Stimulated activated CD4-positive, alpha-beta T cell treated with anti-CD3 and anti-CD28 coated beads, Interleukin-4, amount 100 ng/mL, for 1 hour (primary cell): ENCODE data around the gene ARMC7.
A peak's percentile ranks its signal among the peaks of the same experiment; 100 is the strongest.
"Not testable (repeated sequence)": the region's sequence is repeated elsewhere in the genome, so short reads cannot be mapped to it uniquely, and the experiment has no call there.

Source experiments
- DNase-seq: peaks from one replicate; pipeline ENCODE4 v3.0.0-alpha.2; 2020

The ARMC7 gene

DNA sequence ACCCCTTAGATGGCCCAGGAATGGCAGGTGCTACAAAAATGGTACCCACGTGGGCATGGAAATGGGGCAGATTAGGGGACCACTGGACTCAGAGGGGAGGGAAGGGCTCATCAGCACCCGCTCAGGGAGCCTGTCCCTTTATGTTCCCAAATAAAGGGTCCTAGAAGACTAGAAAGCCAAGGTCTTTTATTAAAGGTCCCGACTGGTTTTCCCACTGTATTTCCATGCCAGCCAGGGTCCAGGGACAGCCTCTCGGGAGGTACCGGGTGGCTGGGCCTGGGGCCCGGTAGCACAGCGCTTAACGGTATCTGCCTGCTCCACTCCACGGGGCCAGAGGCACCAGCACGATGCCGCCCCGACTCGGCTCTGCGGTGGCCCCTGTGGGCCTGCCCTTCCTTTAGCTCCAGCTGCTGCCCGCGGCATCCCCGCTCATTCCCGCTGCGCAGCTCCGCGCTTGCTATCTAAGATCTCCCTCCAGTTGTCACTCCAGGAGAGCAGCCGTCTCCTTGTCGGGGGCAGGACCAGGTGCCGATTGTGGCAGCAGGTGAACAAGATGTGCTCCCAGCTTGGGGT lies 20.4 kb downstream of the ARMC7 start:
- DNase-seq = no peak

DNA sequence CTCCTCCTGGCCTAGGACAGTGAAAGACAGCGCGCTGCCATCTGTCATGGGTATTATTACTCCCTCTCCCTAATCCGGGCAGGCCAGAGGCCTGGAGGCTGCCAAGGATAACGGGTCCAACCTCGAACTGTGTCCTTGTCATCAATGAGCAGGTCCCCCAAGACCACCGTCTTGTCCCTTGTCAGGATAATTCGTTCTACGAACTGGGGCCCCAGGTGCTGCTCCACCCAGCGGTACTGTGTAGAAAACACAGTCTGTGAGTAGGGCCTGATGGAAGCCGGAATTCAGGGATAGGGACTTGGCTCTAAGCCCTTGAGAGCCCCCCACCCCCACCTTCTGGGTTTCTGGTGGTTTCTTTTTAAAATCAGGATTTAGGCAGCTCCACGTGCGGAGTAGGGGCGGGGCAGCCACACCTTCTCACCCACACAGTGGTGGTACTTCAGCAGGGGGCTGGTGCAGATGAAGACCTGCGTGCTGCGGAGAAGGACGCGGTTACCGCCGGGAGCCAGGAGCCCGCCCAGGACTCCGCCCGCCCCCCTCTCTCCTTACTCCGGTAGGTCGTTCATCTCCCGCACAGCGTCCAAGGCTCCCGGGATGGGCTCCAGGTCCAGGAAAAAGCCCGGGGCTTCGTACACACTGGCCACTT lies 21.0 kb downstream of the ARMC7 start:
- DNase-seq = peak; percentile 57

DNA sequence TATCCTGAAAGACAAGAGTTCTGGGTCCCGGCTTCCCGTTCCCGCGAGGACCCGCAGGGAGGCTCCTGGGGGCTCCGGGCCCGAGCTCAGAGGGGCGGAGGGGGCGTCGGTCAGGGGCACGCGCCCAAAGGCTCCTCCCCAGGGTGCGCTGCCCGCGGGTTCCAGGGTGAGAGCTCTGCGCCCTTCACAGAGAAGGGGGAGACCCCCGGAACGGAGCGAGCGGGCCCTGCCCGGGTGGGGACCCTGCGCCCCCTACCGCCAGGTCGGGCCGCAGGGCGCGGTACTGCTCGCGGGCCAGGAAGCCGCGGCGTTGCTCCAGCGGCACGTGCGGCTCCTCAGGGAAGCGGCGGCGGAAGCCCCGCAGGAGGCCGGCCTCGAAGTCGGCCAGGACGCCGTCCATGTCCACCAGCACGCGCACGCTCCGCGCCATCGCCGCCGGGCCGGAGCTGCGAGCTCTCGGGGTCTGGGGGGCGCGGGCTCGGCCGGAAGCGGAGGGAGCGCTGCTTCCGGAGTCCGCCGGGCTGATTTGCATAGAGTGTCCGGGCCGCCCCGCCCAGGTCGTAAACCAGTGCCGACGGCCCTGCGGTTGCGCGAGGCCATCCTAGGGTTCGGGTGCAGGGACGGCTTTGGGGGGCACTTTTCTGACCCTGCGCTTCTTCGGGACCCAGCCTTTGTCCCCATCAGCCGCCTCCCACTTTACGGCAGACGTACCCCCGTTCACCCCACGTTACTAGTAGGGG lies 21.7 kb downstream of the ARMC7 start, which contains the start of gene NT5C:
Gene NT5C, minus strand, starts transcription at position 465 of the 740 bp plus-strand sequence. Its CDS starts 35 bp downstream, at position 430.
- peak; percentile 71 for DNase-seq

DNA sequence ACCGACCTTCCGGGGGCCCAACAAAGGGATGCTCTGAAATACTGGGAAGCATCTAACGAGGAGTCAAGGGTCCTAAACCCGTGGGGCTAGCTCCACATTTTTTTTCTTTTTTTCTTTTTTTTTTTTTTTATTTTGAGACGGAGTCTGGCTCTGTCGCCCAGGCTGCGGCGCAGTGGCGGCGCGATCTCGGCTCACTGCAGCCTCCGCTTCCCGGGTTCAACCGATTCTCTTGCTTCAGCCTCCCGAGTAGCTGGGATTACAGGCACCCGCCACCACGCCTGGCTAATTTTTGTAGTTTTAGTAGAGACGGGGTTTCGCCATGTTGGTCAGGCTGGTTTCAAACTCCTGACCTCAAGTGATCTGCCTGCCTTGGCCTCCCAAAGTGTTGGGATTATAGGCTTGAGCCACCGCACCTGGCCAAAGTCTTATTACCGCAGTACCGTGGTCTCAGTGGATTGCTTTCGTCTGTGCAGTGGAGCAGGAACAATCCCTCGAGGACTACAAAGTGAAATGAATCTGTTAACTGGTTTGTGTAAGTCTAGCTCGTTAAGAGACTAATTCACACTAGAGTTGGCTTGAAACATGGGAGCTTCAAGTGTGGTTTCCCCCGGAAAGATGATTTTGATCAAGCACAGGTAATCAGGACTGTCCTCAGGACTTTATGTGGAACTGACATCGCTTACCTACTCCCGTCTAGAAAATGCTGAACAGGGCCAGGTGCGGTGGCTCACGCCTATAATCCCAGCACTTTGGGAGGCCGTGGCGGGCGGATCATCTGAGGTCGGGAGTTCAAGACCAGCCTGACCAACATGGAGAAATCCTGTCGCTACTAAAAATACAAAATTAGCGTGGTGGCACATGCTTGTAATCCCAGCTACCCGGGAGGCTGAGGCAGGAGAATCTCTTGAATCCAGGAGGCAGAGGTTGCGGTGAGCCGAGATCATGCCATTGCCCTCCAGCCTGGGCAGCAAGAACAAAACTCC lies 22.5 kb downstream of the ARMC7 start:
- not testable (repeated sequence) for DNase-seq

DNA sequence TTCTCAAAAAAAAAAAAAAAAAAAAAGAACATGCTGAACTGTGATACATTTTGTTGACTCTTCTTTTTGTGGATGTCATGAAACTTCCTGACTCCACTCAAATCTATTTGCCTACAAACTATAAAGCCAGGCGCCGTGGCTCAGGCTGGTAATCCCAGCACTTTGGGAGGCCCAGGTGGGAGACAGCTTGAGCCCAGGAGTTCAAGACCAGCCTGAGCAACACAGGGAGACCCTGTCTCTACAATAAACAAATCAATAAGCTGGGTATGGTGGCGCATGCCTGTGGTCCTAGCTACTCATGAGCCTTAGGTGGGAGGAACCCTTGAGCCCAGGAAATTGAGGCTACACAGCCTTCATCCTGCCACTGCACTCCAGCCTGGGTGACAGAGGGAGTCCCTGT lies 23.2 kb downstream of the ARMC7 start:
- DNase-seq = no peak

DNA sequence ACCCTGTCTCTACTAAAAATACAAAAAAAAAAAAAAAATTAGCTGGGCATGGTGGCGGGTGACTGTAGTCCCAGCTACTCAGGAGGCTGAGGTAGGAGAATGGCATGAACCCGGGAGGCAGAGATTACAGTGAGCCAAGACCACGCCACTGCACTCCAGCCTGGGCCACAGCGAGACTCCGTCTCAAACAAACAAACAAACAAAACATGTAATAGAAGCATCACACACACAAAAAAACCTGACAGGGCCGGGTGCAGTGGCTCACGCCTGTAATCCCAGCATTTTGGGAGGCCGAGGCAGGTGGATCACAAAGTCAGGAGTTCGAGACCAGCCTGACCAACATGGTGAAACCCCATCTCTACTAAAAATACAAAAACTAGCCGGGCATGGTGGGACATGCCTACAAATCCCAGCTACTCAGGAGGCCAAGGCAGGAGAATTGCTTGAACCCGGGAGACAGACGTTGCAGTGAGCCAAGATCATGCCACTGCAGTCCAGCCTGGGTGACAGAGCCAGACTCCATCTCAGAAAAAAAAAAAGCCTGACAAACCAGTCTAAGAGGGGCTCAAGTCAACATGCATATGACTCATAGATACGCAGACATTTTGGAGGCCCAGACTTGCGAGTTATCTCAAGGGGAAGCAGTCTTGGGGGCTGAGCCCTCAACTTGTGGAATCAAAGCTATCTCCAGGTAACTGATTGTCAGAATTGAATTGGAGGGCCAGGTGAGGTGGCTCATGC lies 24.0 kb downstream of the ARMC7 start:
- DNase-seq = not testable (repeated sequence)

DNA sequence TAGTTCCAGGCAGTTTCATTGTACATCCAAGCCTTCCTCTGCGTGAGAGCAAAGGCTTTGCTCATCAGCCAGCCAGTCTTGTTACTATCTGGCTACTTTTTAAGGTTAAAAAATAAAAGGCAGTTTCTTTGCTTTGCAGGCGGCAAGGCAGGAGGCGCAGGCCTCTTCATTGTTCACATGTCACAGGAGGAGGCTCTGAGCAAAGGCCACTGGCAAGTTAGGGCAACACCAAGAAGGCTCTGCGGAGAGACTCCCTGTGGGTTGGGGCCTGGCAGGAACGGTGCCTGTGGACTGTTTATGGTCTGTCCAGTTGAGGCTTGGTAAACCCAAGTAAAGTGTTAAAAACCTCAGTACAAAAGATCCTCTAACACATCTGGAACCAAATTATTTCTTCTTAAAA lies 25.7 kb downstream of the ARMC7 start:
- DNase-seq = no peak

DNA sequence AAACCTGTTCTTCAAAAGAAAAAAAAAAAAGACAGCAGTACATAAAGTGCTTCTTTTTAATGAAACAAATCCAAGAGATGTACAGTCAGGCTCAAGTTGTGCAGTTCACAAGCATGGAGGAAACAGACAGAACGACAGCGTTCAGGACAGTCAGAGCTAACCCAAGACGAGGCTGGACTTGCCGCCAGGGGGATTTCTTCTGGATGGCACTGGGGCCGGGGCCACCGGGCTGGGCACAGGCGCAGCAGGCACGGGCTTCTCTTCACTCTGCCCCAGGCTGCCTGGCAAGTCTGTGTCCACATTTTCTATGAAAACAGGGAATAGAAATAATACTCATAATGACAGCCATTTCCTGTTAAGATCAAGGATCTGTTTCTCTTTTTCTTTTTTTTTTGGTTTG lies 26.2 kb downstream of the ARMC7 start:
- DNase-seq = no peak

DNA sequence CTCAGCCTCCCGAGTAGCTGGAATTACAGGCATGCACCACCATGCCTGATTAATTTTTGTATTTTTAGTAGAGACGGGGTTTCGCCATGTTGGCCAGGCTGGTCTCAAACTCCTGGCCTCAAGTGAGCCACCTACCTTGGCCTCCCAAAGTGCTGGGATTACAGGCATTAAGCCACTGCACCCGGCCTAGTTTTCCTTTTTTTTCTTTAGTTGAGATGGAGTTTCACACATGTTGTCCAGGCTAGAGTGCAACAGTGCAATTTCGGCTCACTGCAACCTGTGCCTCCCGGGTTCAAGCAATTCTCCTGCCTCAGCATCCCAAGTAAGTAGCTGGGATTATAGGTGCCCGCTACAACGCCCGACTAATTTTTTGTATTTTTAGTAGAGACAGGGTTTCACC lies 28.0 kb downstream of the ARMC7 start:
- DNase-seq = not testable (repeated sequence)

DNA sequence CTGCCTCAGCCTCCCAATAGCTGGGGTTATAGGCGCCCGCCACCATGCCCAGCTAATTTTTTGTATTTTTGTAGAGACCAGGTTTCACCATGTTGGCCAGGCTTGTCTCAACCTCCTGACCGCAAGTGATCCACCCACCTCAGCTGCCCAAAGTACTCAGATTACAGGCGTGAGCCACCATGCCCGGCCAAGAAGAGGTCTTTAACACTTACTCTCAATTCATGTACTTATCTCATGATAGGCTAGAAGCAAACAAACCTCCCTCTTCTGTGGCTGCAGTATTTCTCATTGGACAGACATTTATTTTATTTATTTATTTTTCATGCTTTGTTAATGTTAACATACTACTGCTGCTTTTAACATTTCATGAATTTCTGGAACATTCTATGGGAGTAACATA lies 28.8 kb downstream of the ARMC7 start:
- no peak for DNase-seq

DNA sequence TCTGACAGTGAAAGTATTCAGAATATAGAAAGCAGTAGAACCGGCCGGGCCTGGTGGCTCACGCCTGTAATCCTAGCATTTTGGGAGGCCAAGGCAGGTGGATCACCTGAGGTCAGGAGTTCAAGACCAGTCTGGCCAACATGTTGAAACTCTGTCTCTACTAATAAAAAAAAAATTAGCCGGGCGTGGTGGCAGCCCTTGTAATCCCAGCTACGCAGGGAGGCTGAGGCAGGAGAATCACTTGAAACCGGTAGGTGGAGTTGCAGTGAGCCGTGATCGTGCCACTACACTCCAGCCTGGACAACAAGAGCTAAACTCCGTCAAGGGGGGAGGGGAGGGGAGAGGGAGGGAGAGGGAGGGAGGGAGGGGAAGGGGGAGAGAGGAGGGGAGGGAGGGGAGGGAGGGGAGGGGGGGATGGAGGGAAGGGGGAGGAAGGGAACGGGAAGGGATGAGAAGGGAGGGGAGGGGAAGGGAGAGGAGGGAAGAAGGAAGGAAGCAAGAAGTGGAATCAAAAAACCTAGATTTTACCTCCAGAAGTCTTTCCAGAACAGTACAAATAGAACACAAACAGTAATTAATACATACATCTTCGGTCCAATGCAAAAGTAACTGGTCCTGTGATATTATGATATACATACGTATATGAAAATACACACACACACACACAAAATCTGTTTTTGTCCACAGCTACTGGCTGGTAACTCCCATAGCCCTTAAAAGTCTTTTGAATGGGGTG lies 32.6 kb downstream of the ARMC7 start:
- DNase-seq = no peak

DNA sequence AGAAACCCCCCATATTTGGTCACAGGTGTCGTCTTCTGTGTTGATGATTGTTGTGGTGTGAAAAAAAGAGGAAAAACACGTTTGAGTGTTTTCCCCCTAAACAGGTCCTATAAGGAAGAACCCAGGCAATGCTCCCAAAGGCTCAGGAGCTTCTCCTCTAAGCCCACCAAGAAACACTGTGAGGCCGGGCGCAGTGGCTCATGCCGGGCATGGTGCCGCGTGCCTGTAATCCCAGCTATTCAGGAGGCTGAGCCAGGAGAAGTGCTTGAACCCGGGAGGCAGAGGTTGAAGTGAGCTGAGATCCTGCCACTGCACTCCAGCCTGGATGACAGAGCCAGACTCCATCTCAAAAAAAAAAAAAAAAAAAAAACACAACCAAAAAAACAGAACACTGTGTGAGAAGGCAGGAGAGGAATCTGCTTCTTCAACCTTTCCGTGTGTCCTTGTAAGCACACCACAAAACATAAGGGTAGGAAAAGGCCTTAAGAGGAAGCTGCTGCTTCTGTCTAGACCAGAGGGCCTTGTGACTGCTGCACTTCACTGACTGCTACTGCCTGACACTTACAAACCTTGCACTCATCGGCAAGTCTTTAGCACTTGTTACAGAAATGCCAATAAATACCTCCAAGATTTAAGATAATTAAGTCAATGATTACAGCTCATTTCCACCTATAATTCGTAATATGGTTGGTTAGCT lies 35.2 kb downstream of the ARMC7 start:
- no peak for DNase-seq

DNA sequence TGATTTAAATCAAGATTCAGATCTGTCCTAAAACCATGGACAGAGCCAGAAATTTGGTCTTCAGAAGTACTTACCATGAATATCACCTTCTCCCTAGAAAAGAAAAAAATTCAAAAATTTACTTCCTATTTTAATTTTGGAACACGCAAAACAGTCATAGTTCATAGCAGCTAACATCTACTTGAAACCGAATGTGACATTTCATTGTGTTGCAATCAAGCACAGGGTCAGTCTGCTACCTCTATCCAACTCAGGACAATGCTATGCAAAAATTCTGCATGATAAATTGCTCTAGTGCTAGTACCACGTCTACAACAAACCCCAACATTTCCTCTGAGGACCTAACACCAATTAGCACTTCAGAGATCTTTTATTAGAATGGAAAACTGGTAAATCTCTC lies 36.8 kb downstream of the ARMC7 start:
- no peak for DNase-seq

DNA sequence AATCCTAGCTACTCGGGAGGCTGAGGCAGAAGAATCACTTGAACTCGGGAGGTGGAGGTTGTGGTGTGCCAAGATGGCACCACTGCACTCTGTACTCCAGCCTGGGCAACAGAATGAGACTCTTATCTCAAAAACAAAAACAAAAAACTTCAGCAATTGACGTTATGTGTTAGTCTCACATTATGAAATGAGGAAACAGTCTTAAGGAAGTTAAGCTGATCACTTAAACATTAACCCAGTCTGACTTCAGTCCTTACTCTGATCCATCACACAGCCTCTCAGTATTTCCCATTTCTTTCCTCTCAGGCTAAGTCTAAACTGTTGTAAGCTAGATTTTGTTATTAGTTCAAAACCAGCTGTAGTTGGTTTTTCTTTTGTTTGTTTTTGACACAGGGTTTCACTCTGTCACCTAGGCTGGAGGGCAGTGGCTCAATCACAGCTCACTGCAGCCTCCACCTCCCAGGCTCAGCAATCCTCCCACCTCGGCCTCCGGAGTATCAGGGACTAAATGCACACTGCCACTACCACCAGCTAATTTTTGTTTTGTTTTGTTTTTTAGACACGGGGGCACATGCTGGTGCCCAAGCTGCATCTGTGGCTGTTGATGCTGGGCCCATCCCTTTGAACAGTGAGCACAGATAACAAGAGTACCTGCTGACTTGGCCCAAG lies 38.2 kb downstream of the ARMC7 start:
- no peak for DNase-seq

DNA sequence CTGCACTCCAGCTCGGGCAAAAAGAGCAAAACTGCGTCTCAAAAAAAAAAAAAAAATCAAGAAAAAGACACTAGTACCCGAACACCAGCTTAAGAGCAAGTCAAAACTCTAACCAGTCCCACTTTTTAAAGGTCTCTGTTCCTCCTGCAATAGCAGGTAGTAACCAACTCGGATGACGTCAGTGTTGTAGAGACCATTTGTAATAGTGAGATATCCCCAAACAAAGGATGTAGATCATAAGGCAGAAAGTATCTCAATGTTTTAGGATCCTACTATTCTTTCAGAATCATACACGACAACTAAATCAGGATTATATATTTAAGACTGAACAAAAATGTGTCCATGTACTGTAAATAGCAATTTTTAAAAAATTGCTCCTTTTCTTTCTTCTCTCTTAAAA lies 42.2 kb downstream of the ARMC7 start:
- no peak for DNase-seq

DNA sequence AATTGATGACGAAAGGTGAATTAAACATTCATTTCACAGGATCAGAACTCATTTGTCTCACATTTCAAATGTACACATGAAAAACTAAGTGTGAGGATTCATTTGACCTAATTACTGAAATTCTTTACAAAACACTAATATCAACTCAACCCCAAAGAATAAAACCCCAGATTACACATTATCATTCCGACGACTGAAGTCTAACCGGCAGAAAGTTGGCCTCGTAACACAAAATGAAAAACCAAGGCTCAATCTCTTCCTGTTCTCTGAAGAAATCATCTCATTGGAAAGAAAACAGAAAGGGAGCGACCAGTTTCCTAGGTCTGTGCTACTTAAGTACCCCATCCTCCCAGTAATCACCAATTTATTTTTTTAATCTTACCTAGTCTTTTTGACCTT lies 42.8 kb downstream of the ARMC7 start:
- no peak for DNase-seq

DNA sequence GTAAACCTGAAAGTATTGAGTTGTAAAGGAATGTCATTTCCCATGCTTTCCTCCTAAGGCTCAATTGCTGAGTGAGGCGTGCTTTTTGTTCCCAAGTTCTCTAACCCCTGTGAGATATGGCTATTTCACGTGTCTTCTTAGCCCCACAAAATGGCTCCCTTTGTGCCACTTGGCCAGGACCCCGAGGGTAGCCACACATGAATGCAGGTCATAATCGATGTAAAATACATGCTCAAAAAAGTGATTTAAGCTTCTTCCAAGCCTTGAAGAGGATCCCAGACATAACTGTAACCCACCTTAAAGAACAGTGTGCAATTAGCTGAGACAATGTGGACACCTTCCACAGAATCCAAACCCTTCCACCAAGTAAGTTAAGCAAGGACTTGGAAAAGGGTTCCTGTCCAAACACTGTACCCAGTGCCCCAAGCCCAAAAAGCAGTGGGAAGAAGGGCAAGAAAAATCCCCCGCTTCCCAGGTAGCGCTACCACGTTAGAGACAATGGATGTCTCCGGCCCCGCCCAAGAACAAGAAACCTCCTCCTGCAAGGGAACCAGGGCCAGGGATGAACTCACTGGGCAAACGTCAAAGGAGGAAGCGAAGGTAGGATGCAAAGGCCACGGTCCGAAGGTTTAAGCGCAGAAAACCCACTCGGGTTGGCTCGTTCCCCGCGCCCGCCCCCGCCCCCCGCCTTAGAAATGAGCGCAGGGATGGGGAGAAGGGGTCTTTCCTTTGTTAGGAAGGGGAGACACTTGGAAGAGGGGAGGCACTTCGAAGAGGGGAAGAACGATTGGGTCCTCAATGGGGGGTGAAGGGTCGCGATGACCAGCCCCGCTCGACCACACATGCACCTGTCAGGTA lies 43.4 kb downstream of the ARMC7 start:
- peak; percentile 11 for DNase-seq

DNA sequence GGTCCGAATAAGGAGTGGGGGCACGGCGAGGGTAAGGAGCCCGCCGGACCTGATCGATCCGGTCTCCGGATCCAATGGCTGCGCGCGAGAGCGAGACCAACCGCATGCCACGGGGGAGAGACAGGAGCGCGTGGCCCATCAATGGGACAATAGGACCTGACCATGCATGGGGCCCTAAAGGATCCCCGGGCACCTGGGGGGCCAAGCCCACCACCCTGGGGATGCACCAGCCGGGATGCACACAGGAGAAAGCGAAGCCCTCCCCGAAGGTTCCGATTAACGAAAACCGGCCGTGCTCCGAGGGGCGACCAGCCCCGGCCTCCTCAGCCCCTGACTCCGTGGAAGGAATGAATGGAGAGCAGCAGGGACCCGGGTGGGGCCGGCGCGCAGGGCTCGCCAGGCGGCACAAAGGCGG lies 44.0 kb downstream of the ARMC7 start:
- DNase-seq = peak; percentile 22
